Glomerular visceral epithelial cell (primary cell): Measurements from ENCODE around the gene C19orf38.

Source experiments
- DNase-seq: peaks from one replicate; pipeline ENCODE4 v3.0.0-alpha.2; 2016; ENCODE audit errors: extremely low spot score

Gene C19orf38, protein sequence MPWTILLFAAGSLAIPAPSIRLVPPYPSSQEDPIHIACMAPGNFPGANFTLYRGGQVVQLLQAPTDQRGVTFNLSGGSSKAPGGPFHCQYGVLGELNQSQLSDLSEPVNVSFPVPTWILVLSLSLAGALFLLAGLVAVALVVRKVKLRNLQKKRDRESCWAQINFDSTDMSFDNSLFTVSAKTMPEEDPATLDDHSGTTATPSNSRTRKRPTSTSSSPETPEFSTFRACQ

DNA sequence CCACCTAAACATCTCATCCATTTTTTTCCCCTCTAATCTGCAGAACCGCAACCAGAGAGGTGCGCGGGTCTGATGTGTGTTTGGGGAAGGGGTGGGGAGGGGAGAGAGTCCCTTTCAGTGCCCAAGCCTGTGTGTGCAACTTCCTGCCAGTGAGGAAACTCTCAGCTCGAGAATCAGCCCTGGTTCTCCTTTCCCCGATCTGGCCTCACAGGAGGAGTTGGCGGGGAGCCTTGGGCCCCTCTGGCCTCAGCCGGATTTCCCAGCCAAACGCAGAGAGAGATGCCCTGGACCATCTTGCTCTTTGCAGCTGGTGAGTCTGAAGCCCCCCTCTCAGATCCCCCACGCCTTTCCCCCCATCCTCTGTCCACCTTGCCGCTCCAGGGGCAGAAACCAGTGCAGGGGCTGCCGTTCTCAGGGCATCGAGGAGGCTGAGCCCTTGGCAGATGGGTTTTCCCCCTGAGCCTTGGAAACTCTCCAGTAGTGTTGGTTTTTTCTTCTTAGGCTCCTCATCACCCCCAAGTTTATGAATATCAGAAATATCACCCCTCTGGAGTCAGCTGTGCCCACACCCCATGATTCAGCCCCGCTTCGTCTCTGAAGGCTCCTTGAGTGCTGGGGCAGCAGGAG lies at the start of gene C19orf38:
TSS of gene C19orf38 (plus strand) at position 186 of the 627 bp plus-strand sequence. CDS start at position 280, 94 bp downstream.
- no peak for DNase-seq

DNA sequence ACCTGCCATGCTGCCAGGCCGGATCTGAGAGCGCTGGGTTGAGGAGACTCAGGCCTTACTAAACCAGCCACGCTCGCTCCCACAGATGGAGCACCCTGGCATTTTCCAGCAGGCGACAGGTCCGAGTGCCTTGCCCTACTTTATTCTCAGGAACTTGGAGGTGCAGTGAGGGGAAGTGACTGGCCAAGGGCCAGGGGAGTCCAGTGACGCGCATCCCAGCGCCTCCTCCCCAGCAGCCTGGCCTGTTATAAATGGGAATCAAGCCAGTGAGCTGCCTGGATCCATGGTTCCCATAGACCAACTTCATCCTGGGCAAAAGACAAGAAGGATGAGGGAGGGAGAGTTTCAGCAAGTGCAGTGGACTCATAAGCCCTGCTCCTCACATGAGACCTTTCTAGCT lies 47.7 kb upstream of the C19orf38 start:
- no peak for DNase-seq

DNA sequence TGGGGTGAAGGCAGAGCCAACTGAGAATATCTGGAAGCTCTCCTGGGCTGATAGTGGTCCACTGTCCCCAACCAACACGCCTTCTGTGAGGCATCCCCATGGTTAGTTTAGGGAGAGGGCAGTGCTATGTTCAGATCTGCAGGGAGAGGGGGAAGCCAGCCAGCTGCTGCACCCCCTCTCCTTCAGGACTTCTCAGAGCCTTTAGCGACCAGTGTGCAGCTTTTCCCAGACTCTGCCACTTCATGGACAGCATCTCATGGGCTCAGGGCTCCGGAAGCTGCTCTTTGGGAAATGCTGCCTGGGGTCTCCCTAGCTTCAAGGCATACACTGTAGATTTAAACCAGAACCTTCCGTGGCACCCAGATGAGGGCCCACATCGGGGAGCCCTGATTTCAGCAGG lies 45.7 kb upstream of the C19orf38 start:
- DNase-seq: no peak

DNA sequence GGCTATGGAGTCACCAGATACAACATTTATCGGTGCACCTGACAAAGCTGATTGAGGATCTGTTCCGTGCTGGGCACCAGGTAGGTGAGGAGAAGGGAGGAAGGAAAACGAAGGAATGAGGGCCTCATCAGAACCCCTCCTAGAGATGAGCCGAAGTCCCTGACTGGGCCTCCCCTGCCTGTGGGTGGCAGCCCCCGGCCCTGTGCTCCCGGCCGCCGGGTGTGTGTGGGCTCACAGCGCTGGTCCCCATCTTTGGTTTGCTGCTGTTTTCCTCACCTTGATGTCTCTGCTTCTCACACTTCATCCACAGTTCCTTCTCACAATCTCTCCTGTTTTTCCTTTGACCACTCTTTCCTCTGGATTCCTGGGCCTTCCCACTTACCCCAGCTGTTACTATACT lies 45.0 kb upstream of the C19orf38 start:
- DNase-seq: no peak

DNA sequence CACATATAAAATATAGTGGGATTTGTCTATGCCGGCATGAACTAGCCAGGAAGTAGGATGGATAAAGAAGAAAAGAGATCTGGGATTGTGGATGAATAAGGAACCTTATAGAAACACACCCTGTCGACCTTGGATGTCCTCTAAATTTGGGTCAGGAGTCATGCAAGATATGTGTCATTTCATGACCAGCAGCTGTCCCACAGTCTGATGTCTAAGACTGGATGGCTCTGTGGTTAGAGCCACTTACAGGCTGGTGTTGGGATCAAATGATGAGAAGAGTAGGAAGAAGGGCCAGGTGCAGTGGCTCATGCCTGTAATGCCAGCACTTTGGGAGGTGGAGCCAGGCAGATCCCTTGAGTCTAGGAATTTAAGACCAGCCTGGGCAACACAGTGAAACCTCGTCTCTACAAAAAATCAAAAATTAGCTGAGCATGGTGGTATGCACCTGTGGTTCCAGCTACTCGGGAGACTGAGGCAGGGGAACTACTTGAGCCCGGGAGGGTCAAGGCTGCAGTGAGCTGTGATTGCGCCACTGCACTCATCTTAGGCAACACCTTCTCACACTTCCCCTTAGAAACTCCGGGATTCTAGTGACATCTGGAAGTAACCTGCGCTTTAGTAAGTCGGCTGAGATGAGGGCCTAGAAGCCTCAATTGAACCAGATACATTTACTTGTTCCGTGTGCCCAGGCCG lies 43.0 kb upstream of the C19orf38 start:
- no peak for DNase-seq

DNA sequence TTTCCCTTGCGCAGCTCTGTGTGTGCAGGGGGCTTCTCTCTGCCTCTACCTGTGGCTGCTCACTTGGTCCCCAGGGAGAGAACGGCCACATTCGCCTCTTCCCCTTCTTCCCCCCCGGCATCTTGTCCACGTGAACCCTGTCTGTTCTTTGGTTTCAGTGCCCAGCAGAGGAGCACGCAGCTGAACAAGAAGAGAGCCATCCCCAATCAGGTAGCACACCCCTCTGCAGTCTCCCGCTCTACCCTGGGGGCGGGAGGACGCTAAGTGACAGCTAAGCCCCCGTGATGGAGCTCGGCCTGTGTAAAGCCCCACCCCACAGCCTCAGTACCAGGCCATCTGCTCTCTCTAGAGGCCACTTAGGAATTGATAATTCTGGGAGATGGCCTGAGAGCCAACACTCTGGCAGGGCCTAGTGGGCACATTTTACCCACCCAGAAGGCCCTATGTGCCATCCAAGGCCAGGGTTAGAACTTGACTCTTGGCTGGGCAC lies 42.4 kb upstream of the C19orf38 start:
- no peak for DNase-seq

DNA sequence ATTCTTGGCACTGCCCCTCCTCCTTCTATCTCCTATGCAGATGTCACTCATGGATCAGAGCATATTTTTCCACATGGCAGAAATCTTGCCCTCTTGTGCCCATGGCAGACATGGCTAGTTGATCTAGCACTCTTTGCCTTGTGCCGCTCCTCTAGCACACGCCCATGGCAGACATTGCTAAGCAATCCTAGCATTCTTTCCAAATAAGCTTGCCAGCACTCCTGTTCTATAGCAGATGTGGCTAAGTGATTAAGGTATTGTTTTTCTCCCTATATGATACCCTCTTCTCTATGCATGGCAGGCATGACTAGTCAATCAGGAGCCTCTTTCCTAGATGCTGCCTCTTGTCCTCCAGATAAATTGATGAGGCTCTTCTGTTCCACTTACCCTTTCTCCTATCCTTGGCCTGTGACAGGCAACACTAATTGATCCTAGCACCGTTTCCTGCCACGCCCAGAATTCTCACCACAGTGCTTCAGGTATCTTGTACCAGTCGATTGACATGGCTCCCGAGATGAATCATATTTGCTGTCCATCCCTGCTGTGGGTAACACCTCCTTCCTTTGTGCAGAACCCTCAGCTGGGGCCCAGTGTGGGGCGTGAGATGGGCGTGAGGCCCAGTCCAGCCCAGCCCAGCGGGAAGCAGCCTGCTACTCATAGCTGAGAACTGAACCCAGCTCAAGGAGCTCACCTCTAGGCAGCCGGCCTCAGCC lies 39.1 kb upstream of the C19orf38 start:
- DNase-seq: peak; percentile 35

DNA sequence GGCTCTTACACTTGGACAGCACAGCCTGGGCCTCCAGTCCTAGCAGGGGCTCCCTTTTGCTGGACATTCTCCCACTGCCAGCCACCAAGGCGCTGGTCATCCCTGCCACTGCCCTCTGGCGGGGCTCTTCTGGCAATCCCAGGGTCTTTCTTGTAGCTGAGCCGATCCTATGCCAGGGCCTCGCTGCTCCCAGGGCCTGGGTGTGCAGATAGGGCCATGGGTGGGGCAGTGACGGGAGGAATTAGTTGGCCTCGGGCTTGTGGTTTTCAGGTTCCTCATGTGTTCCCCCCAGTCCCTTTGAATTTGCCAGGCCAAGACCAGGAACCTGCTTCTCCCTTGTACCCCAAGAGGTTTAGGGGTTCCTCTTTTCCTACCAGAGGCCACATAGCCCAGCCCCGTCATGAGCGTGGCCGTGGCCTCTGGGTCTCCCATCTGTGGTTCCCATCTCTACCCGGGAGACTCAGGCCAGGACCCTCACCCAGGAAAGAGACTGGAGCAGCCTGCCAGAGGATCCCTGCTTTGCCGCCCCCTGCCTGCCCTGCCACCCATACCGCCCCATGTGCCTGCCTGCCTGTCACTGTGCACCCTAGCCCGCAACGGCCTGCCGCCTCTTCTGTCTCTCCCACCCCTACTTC lies 38.4 kb upstream of the C19orf38 start:
- no peak for DNase-seq

DNA sequence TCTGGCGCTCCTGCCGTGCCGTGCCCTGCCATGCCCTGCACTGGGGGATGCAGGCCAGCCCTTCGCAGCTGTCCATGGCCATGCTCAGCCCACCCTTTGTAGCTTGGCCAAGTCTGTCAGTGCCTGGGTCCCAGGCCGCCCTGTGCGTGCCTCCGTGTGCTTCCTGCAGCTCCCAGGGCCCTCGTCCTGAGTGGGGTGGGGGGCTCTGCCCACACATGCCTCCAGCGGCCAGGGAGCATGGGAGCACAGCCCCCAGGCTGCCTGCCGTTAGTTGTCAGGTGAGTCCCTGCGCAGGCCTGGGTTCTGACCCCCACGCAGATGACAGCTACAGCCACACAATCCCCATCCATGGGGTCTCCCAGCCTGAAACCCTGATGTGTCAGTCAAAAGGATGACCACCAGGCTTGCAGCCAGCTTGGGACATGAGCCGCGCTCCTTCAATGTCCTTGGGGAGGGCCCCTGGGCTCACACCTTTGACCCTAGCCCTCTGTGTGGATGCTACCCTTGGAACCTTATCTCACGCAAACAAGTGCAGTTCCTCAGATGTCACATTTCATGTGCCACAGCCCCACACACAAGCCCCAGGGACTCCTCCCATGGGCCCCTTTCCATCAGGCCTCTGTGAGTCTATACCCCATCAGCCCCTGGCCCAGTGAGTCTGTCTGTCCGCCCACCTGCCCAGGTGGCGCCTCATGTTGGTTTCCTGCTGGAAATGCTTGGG lies 36.7 kb upstream of the C19orf38 start:
- DNase-seq: no peak

DNA sequence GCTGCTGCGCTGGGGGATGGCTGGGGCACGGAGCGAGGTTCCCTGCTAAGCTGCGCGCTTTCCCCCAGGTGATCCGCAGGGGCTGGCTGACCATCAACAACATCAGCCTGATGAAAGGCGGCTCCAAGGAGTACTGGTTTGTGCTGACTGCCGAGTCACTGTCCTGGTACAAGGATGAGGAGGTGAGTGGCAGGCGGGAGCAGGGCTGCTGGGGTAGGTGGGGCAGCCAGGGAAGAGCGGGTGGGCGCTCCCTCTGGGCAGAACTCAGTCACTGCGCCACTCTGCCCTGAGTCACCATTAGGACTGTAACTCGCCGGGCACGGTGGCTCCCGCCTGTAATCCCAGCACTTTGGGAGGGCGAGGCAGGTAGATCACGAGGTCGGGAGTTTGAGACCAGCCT lies 36.0 kb upstream of the C19orf38 start:
- DNase-seq: no peak

DNA sequence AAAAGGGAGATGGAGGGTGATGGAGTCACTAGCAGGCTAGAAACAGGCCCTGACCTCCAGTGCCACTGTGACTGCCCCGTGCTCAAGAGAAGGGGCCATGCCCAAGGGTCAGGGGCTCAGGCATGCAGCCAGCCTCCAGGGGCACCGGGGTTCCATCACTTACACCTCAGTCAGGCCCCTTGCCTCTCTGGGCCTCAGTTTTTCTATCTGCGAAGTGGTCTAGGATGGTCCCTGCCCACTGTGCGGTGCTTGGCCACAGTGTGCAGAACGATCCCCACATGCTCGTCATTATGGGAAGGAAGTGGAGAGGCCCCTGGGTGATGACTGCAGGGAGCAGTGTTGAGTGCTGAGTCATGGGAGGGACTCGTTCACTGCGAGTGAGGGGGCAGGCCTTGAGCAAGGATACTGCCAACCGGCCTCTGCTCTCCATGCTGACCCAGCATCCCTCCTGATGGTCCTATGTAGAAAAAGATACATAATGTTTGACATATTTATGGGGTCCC lies 35.3 kb upstream of the C19orf38 start:
- DNase-seq: peak; percentile 80

DNA sequence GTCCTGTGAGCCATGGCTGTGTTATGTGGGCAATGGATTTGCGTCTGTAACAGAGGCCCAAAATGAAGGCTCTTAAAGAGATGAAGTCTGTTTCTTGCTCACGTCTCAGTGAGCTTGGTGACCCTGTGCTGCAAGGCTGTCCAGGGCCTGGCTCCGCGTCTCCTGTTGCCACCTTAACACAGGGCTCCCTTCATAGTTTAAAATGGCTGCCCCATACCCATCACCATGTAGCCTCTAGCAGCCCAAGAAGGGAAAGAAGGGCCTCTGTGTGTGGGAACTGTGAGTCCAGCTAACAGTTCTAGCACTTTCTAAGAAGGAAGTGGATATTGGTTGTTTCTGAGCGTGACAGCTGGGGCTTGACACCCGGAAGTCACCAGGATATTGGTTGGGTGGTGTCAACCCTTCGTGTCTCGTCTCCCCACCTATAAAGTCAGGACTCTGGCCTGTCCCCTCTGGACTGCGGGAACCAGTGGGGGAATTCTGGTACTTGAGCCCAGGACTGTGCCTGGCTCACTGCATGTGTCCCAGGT lies 33.1 kb upstream of the C19orf38 start:
- no peak for DNase-seq

DNA sequence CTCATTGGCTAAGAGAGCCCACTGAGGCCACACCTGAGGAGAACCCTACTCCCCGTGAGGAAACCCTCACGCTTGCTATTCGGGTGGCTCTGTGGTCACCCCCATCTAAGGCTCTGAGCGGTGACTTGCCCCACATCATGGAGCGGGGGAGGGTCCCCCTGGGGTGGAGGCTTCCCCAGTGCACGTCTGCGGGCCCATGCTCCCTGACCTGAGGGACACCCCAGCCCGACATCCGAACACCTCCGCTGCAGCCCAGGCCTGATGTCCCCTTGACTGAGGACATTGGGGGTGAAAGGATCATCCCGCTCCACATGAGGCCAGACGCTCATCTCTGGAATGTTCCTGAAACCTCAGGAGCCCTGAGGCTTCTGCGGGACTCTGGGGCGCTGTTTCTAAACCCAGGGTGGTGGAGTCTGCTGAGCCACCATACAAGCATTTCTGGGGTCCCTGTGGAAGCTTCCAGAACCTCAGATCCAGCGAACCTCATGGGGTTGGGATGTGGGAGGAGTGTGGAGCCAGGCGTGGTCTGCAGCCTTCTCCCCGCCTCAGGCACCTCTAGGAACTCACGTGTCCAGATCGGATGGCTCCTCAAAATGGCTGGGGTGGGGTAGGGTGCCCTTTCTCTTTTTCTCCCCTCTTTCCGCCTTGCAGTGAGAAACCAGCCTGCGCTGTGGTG lies 32.1 kb upstream of the C19orf38 start:
- no peak for DNase-seq

DNA sequence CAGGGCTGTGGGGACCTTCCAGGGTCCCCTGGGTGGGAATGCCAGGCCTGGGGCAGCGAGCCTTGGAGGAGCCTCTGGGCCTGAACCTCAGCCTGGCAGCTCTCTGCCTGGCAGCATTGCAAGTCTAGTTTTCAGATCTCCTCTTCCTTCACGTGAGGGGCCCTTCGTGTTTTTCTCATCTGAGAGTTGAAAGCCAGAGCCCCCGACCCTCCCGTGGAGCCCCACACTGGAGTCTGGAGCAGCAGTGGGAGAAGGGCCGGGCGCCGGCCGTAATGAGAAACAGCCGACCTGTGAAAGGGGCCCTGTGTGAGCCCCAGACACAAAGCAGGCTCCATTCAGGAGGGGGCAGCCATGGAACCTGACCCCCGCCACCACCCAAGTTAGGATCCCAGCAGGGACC lies 31.5 kb upstream of the C19orf38 start:
- no peak for DNase-seq

DNA sequence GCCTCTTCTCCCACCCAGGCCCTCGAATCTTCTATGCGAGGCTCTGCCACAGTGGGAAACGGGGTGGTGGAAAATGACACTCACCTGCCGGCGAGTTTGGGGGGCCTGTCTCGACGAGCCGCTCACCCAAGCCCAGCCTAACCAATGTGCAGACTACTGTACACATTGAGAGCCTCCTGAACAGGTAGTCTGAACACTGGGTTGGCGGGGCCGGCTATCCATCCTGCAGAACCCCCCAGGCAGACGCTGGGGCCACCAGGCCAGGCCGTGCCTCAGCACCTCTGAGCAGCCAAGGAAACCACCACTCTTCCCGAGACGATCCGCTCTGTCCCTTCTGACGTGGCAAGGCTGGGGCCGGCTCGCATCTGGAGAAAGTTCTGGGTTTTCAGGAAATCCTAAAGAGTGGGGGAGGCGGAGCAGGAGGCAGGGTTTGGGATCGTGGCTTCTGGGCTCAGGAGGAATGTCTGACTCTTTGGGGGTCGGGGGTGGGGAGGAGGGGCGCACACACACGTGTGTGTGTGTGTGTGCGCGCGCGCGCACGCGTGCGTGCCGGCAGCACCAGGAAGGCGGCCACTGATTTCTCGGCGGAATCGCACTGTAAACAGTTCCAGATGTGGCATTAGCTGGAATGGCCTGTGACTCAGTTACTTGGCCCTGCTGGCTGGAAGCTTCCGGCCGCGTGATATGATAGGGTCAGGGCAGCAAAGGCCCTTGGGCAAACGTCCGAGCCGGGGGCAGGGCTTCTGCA lies 30.8 kb upstream of the C19orf38 start:
- no peak for DNase-seq

DNA sequence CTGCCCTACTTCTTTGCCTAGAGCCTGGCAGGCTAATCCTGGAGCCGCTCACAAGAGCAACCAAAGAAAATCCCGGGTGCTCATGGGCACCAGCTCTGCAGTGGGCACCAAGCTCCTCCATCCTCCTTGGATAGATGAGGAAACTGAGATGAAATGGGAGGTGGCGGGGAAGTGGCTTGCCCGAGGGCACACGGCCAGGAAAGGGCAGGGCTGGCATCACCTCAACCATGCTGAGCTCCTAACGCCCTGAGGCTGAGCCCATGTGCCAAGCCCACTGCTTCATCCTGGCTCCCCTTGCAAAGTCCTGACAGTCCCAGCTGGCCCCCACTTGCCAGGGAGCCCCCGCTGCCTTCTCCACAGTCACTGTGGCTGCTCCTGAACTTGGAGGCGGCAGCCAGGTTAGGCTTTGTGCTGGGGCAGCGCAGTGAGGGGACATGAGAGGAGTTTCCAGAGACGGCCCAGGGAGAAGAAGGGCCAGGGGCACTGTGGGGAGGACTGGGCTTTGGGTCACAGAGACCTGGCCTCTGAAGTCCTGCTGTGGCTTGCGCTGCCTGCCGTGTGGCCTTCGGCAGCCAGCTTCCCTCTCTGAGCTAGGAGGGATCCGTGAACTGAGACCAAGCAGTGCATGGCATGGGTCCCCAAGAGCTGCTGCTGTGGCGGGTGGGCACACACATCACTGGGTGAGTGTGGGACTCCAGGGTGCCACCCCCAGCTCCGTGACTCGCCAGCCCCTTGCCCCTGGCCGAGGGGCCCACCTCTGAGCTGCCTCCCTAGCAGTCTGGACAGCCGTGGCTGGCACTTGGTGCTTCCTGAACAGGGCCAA lies 29.7 kb upstream of the C19orf38 start:
- no peak for DNase-seq

DNA sequence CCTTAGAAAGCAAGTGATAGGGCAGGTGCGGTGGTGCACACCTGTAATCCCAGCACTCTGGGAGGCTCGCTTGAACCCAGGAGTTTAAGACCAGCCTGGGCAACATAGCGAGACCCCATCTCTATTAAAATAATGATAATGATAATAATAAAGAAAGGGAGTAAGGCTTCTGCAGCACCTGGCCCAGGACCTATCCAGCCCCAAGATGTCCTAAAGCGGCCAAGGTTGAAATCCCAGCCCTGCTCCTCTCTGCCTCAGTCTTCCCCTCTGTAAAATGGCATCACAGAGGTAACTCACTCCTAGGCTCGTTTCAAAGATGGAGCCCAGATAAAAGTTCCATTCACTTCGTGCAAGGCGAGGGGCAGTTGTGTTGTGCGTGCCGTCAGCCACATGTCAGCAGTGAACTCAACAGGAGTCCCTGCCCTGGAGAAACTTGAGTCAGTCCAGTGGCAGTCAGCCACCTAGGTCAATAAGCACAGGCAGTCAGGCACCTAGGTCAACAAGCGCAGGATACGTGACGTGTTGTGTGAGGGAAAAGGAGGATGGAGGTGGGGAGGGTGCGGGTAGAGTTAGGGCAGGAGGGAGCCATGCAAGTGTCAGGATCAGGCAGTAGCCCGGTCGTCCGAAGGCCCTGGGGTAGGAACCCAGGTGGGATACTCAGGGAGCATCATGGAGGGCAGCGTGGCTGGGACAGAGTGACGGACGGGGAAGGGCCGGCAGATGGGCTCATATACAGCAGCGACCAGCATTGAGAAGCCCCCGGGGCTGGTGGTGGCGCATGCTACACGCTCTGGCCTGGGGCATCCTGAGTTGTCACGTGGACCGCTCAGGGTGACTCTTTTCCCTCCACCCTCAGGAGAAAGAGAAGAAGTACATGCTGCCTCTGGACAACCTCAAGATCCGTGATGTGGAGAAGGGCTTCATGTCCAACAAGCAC lies 28.8 kb upstream of the C19orf38 start:
- DNase-seq: no peak
